Breast epithelium (tissue), 3 donors: Measurements from ENCODE around the gene PRRT1.

ENCODE experiments used
- CTCF ChIP-seq, 3 donors: fragments of 450-650 bp; IDR thresholded peaks; one replicate each; pipeline ENCODE4 v1.5.1; 2016 to 2017; ENCODE audit warnings: antibody characterized with exemption in 3 of 3, mild to moderate bottlenecking in 3 of 3, moderate library complexity in 3 of 3
- POLR2AphosphoS5 ChIP-seq, 3 donors: sonication (generic); formaldehyde crosslinking; IDR thresholded peaks; one replicate each; pipeline ENCODE4 v1.6.1; 2017; ENCODE audit warnings: antibody characterized with exemption in 3 of 3

GRCh38 chr6:32139590-32139989 is 12.1 kb downstream of the PRRT1 start:
- TF ChIP-seq CTCF (IDR thresholded peaks at IDR 0.05) (no peak), POLR2AphosphoS5 (IDR thresholded peaks at IDR 0.05) (no peak)
